ENCODE measurements around the gene RUNX1. TPM values are rescaled to one million over a fixed set of nuclear protein-coding genes. Genes with fewer than 3 reads are reported as not detected.

RUNX1 gene
- polyA plus RNA-seq, 3 donors, result 6.2 to 49.7 (median 8.7) TPM

- Mint-ChIP-seq H3K27ac (no peak overlapping the region), H3K36me3 (no peaks in the 10 kb centered on the region), H3K9me3 (peaks cover 8 to 18% (median 13%) of the 10 kb centered on the region in 7 donors), H3K4me1 (no peaks in the 10 kb centered on the region), H3K27me3 (ENCODE audit: low read depth in 3 of 3) (peaks cover 2 to 9% (median 6%) of the 10 kb centered on the region in 3 donors), H3K4me3 (no peak overlapping the region)
- TF ChIP-seq CTCF (IDR thresholded peaks at IDR 0.05), result no peak
- no peak for DNase-seq
- H3K9me3 ChIP-seq (replicated peaks in 1 of 2; ENCODE audit: control insufficient read depth in 1 of 2, insufficient read depth in 1 of 2, low read length in 2 of 2), result peaks cover 6 to 9% of the 10 kb centered on the region in 2 donors
- no peaks in the 10 kb centered on the region for H3K27me3 ChIP-seq (ENCODE audit: control insufficient read depth in 2 of 2, insufficient read depth in 2 of 2, low read length in 2 of 2)
- no peak overlapping the region for H3K4me3 ChIP-seq (replicated peaks in 1 of 3; ENCODE audit: low read depth in 2 of 3, low read length in 3 of 3)
- intact Hi-C loops (cut with micrococcal nuclease), result no loop called here
- no peaks in the 10 kb centered on the region for H3K4me1 ChIP-seq (ENCODE audit: control insufficient read depth in 1 of 2, insufficient read depth in 2 of 2, low read length in 2 of 2)
- H4K20me1 ChIP-seq (ENCODE audit: insufficient read depth, low read length), result peaks cover 2% of the 10 kb centered on the region
- H3K9ac ChIP-seq (ENCODE audit: insufficient read depth, low read length, poor library complexity, severe bottlenecking), result no peak overlapping the region
- no peak overlapping the region for H3K4me2 ChIP-seq (replicated peaks; ENCODE audit: extremely low read depth, low read length, poor library complexity, severe bottlenecking)
- WGBS (ENCODE audit: insufficient coverage), result 93% methylated on average over 3 of the region's 11 CpGs
- no peak overlapping the region for H3K27ac ChIP-seq (ENCODE audit: low read depth in 1 of 2, low read length in 2 of 2)
- H2AFZ ChIP-seq (ENCODE audit: insufficient read depth, low read depth, low read length, poor library complexity, severe bottlenecking), result no peak overlapping the region
- H3K36me3 ChIP-seq (replicated peaks in 1 of 2; ENCODE audit: control insufficient read depth in 1 of 2, insufficient read depth in 2 of 2, low read length in 2 of 2), result peaks cover 0 to under 1% of the 10 kb centered on the region in 2 donors
- H3K79me2 ChIP-seq (ENCODE audit: insufficient read depth, low read length), result no peaks in the 10 kb centered on the region
These were observed 266.4 kb downstream of the RUNX1 start for GRCh38 chr21:34782506-34783360.

- 93% methylated on average over 3 of the region's 7 CpGs for WGBS (ENCODE audit: insufficient coverage)
- Histone ChIP-seq H2AFZ (ENCODE audit: insufficient read depth, low read depth, low read length, poor library complexity, severe bottlenecking) (no peak overlapping the region), H3K4me2 (replicated peaks; ENCODE audit: extremely low read depth, low read length, poor library complexity, severe bottlenecking) (no peak overlapping the region), H3K9me3 (replicated peaks in 1 of 2; ENCODE audit: control insufficient read depth in 1 of 2, insufficient read depth in 1 of 2, low read length in 2 of 2) (peaks cover 6 to 9% of the 10 kb centered on the region in 2 donors), H3K27me3 (ENCODE audit: control insufficient read depth in 2 of 2, insufficient read depth in 2 of 2, low read length in 2 of 2) (no peaks in the 10 kb centered on the region), H3K9ac (ENCODE audit: insufficient read depth, low read length, poor library complexity, severe bottlenecking) (no peak overlapping the region), H3K27ac (ENCODE audit: low read depth in 1 of 2, low read length in 2 of 2) (no peak overlapping the region), H3K36me3 (replicated peaks in 1 of 2; ENCODE audit: control insufficient read depth in 1 of 2, insufficient read depth in 2 of 2, low read length in 2 of 2) (no peaks in the 10 kb centered on the region), H3K4me1 (ENCODE audit: control insufficient read depth in 1 of 2, insufficient read depth in 2 of 2, low read length in 2 of 2) (no peaks in the 10 kb centered on the region), H3K4me3 (replicated peaks in 1 of 3; ENCODE audit: low read depth in 2 of 3, low read length in 3 of 3) (no peak overlapping the region), H4K20me1 (ENCODE audit: insufficient read depth, low read length) (no peaks in the 10 kb centered on the region), H3K79me2 (ENCODE audit: insufficient read depth, low read length) (no peaks in the 10 kb centered on the region)
- Mint-ChIP-seq H3K4me3 (no peak overlapping the region), H3K9me3 (peaks cover 8 to 18% (median 13%) of the 10 kb centered on the region in 7 donors), H3K4me1 (no peaks in the 10 kb centered on the region), H3K27me3 (ENCODE audit: low read depth in 3 of 3) (peaks cover 5 to 9% (median 6%) of the 10 kb centered on the region in 3 donors), H3K36me3 (no peaks in the 10 kb centered on the region), H3K27ac (no peak overlapping the region)
- intact Hi-C loops (cut with micrococcal nuclease), result no loop called here
- DNase-seq, result no peak
- TF ChIP-seq CTCF (IDR thresholded peaks at IDR 0.05), result no peak
These were observed 267.6 kb downstream of the RUNX1 start for GRCh38 chr21:34781526-34781925.
